T47D (cell line): ENCODE results near the gene SPDYE16.
"Not testable (repeated sequence)": the region's sequence is repeated elsewhere in the genome, so short reads cannot be mapped to it uniquely, and the experiment has no call there.

Source experiments
- DNase-seq, 2 experiments: peaks; one replicate each; pipeline versions ENCODE4 v3.0.0 to v3.0.0-alpha.2; 2011 to 2012; ENCODE audit warnings: low read depth in 1 of 2, low spot score in 1 of 2
- JUND ChIP-seq: IDR thresholded peaks from 2 replicates; pipeline ENCODE4 v1.6.1; 2012; ENCODE audit warnings: low read depth
- in situ Hi-C: cut with HindIII; loops from 2 replicates; pipeline ENCODE4 v1.10.0; 2016; ENCODE audit warnings: low sequenced_read_pairs, low pct_unique_long_range_greater_than_20kb

The SPDYE16 gene

GRCh38 chr7:76512941-76513816 lies 29.9 kb downstream of the SPDYE16 start:
- in situ Hi-C loops = no loop called here

GRCh38 chr7:76511911-76512885 lies 30.9 kb downstream of the SPDYE16 start:
- in situ Hi-C loops, DNase-seq: not testable (repeated sequence)

More at GRCh38 chr7:76512941-76513816, 29.9 kb downstream of the SPDYE16 start:
- no peak for TF ChIP-seq JUND
- DNase-seq = peak in 1 of 2 experiments; percentile 50

GRCh38 chr7:76511200-76511910 lies 31.7 kb downstream of the SPDYE16 start:
- in situ Hi-C loops, DNase-seq: not testable (repeated sequence)

GRCh38 chr7:76509931-76510877 lies 32.9 kb downstream of the SPDYE16 start, which contains the start of gene UPK3B:
UPK3B (plus strand) TSS chr7:76510552; CDS start chr7:76510653, 101 bp downstream.
- no peak for TF ChIP-seq JUND
- in situ Hi-C loops = no loop called here
- peak; percentile 83 to 94 for DNase-seq

- in situ Hi-C loops = no loop called here
- TF ChIP-seq JUND = no peak
- no peak for DNase-seq
Observed at GRCh38 chr7:76507723-76508406, 35.2 kb downstream of the SPDYE16 start.

GRCh38 chr7:76506643-76507042 lies 36.5 kb downstream of the SPDYE16 start:
- in situ Hi-C loops = not testable (repeated sequence)

GRCh38 chr7:76506081-76506440 lies 37.0 kb downstream of the SPDYE16 start:
- no peak for TF ChIP-seq JUND
- in situ Hi-C loops = no loop called here
- DNase-seq = no peak

More at GRCh38 chr7:76506643-76507042, 36.5 kb downstream of the SPDYE16 start:
- not testable (repeated sequence) for DNase-seq

- DNase-seq = no peak
- no peak for TF ChIP-seq JUND
- in situ Hi-C loops = no loop called here
Observed at GRCh38 chr7:76505168-76506080, 37.7 kb downstream of the SPDYE16 start.

- in situ Hi-C loops, DNase-seq: not testable (repeated sequence)
Observed at GRCh38 chr7:76504351-76505167, 38.5 kb downstream of the SPDYE16 start.

- DNase-seq, in situ Hi-C loops: not testable (repeated sequence)
Observed at GRCh38 chr7:76503244-76503643, 39.9 kb downstream of the SPDYE16 start.

- in situ Hi-C loops, DNase-seq: not testable (repeated sequence)
Observed at GRCh38 chr7:76502836-76503235, 40.3 kb downstream of the SPDYE16 start.

GRCh38 chr7:76502224-76502623 lies 40.9 kb downstream of the SPDYE16 start:
- in situ Hi-C loops, DNase-seq: not testable (repeated sequence)

GRCh38 chr7:76499924-76500241 lies 43.2 kb downstream of the SPDYE16 start:
- in situ Hi-C loops, DNase-seq: not testable (repeated sequence)
